ENCODE data around the gene KRIT1.

The KRIT1 gene

GRCh38 chr7:92276460-92276864 lies 30.7 kb upstream of the KRIT1 start:
- no peak for TF ChIP-seq ZFP30 (CRISPR knock-in tag; IDR thresholded peaks at IDR 0.05)
- no peak for TF ChIP-seq PATZ1 (CRISPR knock-in tag; IDR thresholded peaks at IDR 0.05; ENCODE audit: borderline replicate concordance)
- TF ChIP-seq RARB (CRISPR knock-in tag; IDR thresholded peaks at IDR 0.05), result no peak
- TF ChIP-seq ZNF565 (CRISPR knock-in tag; conservative IDR thresholded peaks at IDR 0.05; ENCODE audit: low read depth), result no peak
- TF ChIP-seq ISL1 (CRISPR knock-in tag; IDR thresholded peaks at IDR 0.05), result no peak
- no peak for TF ChIP-seq ZNF70 (CRISPR knock-in tag; IDR thresholded peaks at IDR 0.05)
- no peak for TF ChIP-seq ZNF8 (CRISPR knock-in tag; IDR thresholded peaks at IDR 0.05)
- no peak for TF ChIP-seq ZFP3 (CRISPR knock-in tag; IDR thresholded peaks at IDR 0.05)
- no peak for TF ChIP-seq GLIS3 (CRISPR knock-in tag; IDR thresholded peaks at IDR 0.05)
- no peak for TF ChIP-seq ESRRG (CRISPR knock-in tag; IDR thresholded peaks at IDR 0.05)
- no peak for TF ChIP-seq ZC3H10 (CRISPR knock-in tag; IDR thresholded peaks at IDR 0.05)
- TF ChIP-seq CSDC2 (CRISPR knock-in tag; IDR thresholded peaks at IDR 0.05), result no peak
- TF ChIP-seq OSR1 (CRISPR knock-in tag; IDR thresholded peaks at IDR 0.05), result no peak
- no peak for TF ChIP-seq BACH2 (CRISPR knock-in tag; IDR thresholded peaks at IDR 0.05; ENCODE audit: borderline replicate concordance)
- no peak for TF ChIP-seq TOX (CRISPR knock-in tag; IDR thresholded peaks at IDR 0.05; ENCODE audit: borderline replicate concordance)

GRCh38 chr7:92275327-92275726 lies 29.6 kb upstream of the KRIT1 start:
- ATAC-seq, result no peak
- TF ChIP-seq, protein P1, sequence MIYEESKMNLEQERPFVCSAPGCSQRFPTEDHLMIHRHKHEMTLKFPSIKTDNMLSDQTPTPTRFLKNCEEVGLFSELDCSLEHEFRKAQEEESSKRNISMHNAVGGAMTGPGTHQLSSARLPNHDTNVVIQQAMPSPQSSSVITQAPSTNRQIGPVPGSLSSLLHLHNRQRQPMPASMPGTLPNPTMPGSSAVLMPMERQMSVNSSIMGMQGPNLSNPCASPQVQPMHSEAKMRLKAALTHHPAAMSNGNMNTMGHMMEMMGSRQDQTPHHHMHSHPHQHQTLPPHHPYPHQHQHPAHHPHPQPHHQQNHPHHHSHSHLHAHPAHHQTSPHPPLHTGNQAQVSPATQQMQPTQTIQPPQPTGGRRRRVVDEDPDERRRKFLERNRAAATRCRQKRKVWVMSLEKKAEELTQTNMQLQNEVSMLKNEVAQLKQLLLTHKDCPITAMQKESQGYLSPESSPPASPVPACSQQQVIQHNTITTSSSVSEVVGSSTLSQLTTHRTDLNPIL (CRISPR knock-in tag; IDR thresholded peaks at IDR 0.05; ENCODE audit: low read depth), result no peak
- TF ChIP-seq ESRRG (CRISPR knock-in tag; IDR thresholded peaks at IDR 0.05), result no peak
- no peak for TF ChIP-seq PATZ1 (CRISPR knock-in tag; IDR thresholded peaks at IDR 0.05; ENCODE audit: borderline replicate concordance)
- TF ChIP-seq ZNF70 (CRISPR knock-in tag; IDR thresholded peaks at IDR 0.05), result no peak
- no peak for TF ChIP-seq CSRNP3 (CRISPR knock-in tag; IDR thresholded peaks at IDR 0.05)
- no peak for TF ChIP-seq GLIS3 (CRISPR knock-in tag; IDR thresholded peaks at IDR 0.05)
- TF ChIP-seq TCF4 (CRISPR knock-in tag; IDR thresholded peaks at IDR 0.05; ENCODE audit: borderline replicate concordance), result no peak
- no peak for TF ChIP-seq RARB (CRISPR knock-in tag; IDR thresholded peaks at IDR 0.05)
- no peak for TF ChIP-seq ZFP30 (CRISPR knock-in tag; IDR thresholded peaks at IDR 0.05)
- no peak for TF ChIP-seq CSDC2 (CRISPR knock-in tag; IDR thresholded peaks at IDR 0.05)
- no peak for TF ChIP-seq OSR1 (CRISPR knock-in tag; IDR thresholded peaks at IDR 0.05)
- no peak for TF ChIP-seq PPARA (CRISPR knock-in tag; IDR thresholded peaks at IDR 0.05; ENCODE audit: borderline replicate concordance)

More at GRCh38 chr7:92276460-92276864, 30.7 kb upstream of the KRIT1 start:
- ATAC-seq, result no peak

DNA sequence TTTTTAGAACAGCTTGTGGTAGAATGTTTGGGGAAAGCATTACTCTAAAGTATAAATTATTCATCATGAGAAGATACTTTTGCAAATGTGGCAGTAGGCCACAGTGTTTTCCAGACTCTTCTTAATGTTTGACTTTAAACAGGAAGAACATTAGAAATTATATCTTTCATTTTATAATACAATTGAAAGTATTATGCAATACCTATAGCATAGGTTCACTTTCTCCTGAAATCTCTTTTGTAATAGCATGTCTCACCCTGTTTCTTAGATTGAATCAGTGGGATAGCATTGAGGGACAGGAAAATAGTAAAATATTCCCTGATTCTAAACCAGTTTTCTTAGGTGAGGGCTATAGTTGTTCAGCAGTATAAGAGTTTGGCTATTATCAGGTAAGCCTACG lies 23.2 kb upstream of the KRIT1 start:
- TF ChIP-seq ZFP3 (CRISPR knock-in tag; IDR thresholded peaks at IDR 0.05) (no peak), TOX (CRISPR knock-in tag; IDR thresholded peaks at IDR 0.05; ENCODE audit: borderline replicate concordance) (no peak), GLIS3 (CRISPR knock-in tag; IDR thresholded peaks at IDR 0.05) (no peak), PPARA (CRISPR knock-in tag; IDR thresholded peaks at IDR 0.05; ENCODE audit: borderline replicate concordance) (no peak), RARB (CRISPR knock-in tag; IDR thresholded peaks at IDR 0.05) (no peak), TCF4 (CRISPR knock-in tag; IDR thresholded peaks at IDR 0.05; ENCODE audit: borderline replicate concordance) (no peak)
- TF ChIP-seq, protein P1 (CRISPR knock-in tag; IDR thresholded peaks at IDR 0.05; ENCODE audit: low read depth), result no peak
- ATAC-seq, result no peak

All from SK-N-SH treated with all-trans-retinoic acid at 6 μM for 48 hours (cell line).